GM18517 (cell line): ENCODE results near the gene PRICKLE4.
"Not testable (repeated sequence)": the region's sequence is repeated elsewhere in the genome, so short reads cannot be mapped to it uniquely, and the experiment has no call there.

ENCODE experiments used
- ATAC-seq: cut with Tn5 transposase; IDR thresholded peaks from one replicate; pipeline ENCODE4 v1.9.1; 2021; ENCODE audit warnings: mild to moderate bottlenecking, moderate library complexity; ENCODE audit not compliant: unreplicated experiment

PRICKLE4 gene

DNA sequence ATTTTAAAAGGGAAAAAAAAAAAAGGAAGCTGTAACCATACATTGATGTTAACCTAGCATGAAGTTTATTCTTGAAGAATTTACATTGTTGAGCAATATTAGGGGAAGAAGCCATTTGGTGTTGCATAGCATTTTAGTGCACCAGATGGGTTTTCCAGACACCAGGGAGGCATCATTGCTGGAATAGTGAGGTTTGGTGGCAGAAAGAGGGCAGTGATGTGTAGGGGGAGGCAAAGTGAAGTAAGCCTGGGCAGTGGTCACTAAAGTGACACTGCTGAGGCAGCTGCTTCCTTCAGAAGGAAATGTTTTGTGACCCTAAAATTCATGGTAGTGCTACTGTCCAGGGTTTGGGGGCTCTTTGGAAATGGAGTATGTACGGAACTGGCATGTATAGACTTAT is 9.5 kb downstream of the PRICKLE4 start:
- ATAC-seq = no peak

DNA sequence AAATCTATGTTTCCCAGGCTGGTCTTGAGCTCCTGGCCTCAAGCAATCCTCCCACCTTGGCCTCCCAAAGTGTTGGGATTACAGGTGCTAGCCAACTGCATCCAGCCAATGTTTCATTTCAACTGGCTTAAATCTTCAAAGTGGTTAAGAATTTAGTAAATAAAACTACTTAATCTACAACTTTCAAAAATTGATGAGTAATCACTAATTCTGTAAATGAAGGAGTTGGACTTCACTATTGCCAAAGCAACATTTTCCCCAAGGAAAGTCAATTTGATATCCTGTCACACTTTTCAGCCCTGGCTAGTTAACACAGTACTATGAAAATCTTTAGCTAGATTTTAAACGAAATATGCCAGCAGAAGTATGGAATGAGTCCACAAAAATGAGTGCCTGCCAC is 10.7 kb downstream of the PRICKLE4 start:
- no peak for ATAC-seq

DNA sequence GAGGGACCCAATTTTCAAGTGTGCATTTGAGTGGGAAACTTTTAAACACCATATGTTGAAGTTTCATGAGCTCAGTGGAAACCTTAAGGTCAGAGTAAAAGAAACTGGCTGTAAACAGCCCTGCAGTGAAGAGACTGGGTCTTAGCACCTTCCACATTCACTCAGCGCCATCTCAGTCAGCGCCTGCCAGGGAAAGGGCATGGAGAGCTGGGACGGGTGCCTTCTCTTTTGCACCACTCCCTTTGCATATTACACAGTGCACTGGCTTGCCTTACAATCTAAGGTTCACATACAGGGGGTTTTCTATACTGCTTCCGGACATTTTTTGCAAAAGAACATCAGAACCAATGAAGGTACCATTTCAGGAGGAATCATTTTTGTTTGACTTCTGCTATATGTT is 11.4 kb downstream of the PRICKLE4 start:
- no peak for ATAC-seq

DNA sequence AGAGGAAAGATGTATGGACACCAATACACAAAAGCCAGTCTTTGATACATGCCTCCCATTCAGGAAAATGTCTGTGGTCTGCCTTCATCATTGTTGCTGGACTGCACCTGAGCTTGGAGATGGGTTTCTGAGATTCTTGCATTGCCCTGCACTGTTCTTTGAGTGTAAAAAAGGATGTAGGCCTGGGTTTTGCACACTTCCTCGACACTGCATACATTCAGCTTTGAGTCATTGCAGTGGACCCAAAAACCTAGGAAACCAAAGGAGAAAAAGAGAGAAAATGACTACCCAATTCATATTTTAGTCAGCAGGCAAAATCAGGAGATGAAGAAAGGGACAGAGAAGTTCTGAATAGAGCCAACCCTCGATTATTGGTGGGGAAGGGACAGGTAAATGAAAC is 15.9 kb downstream of the PRICKLE4 start:
- ATAC-seq = no peak

DNA sequence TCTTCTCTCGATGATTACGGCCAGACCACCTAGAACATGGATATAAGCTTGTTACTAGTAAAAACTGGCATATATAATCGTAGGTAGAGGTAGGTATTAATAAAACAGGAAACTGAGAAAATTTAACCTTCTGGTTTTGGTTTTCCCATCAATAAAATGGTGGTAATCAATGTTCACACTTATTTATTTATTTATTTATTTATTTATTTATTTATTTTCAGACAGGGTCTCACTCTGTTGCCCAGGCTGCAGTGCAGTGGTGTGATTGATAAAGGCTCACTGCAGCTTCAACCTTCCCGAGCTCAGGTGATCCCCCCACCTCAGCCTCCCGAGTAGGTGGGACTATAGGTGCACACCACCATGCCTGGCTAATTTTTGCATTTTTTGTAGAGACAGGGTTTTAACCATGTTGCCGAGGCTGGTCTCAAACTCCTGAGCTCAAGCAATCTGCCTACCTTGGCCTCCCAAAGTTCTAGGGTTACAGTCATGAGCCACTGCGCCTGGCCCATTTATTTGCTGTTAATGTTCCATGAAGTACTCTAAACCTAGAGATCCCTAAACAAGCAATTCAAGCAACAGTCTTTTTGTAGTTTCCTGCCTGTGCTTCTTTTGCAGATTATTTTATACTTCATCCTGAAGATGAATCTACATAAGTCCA is 18.4 kb downstream of the PRICKLE4 start:
- no peak for ATAC-seq

DNA sequence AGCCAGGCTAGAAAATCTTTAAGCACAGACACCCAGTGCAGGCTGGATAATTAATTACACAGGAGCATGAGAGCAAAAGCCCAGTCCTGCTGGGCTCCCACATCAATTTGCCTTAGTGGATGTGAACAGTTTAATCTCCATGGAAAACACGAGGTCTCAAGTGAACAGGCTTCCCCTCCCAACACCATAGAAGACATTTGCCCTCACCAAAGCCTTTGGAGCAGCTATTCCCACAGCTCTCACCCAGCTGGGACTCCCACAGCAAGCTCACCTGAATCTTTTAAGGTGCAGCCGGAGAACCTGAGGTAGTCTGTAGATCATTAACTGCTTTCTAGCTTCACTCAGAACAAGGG is 19.0 kb downstream of the PRICKLE4 start:
- no peak for ATAC-seq

DNA sequence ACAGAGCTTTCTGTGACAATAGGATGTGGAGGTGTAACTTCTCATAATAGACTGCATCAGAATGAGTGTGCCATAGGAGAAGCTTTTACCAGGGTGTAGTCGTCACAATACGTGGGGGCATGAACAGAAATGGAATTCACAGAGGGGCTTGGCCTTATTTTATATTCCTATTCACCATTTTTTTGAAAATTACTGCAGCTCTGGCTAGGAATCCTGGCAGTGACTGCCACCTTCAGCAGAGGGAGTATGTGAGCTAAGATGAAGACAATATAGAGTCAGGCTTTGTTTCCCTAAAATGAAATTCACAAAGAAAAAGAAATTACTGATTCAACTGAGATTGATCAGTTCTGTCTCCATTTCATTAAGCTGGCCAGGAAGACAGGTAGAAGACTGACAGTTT is 20.8 kb downstream of the PRICKLE4 start:
- ATAC-seq = no peak

DNA sequence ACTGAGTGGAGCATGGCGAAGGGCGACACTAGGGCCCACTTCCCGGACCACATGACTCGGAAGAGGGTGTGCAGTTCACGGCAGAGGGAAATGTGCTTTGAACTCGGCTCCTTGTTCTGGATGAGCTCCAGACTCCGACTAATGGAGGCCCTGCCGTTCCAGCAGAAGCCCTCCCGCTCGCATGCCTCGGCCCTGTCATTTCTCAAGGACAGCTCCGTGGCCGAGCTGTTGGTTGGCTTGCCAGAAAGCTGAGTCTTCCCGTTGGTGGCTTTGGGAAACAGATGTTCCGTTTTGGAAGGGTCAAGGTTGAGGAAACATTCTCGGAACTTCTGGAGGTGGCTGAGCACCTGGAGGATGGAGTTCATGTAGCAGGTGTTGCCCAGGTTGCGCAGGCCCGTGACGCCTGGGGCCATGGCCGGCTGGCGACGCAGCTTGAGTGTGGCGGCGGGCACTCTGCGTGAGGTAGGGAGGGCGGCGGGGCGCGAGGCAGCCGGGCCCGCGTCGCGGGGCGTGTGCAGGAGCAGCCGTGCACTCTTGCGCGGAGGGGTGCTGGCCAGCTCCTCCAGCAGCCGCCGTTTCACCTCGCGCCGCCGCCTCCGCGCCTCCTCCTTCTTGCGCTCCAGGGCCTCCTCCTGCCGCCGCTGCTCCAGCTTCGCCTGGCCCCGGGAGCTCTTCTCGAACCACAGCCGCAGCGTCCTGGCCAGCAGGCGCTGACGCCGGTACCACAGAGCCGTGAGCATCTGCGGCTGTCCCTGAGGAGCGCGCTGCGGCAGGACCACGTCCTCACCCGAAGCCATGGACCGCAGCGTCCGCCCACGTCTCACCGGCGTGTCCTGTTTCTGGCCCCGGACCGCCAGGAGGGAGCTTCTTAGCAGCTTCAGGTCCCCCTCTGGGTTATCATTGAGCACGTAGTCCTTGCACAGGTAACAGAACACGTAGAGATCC is 25.5 kb downstream of the PRICKLE4 start:
- no peak for ATAC-seq

DNA sequence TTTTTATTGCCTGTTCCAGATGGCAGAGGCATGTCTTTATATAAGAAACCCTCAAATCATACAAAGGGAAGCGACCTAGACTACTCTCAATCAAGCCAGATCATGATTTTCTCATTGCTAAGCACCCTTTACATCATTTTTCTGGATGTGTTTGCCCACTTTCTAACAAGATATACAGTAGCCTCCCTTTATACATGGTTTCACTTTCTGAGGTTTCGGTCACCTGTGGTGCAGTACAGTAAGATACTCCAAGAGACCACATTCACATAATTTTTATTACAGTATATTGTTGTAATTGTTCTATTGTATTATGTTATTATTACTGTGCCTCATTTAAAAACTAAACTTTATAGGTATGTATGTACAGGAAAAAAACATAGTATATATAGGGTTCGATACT is 30.5 kb downstream of the PRICKLE4 start:
- ATAC-seq = no peak

DNA sequence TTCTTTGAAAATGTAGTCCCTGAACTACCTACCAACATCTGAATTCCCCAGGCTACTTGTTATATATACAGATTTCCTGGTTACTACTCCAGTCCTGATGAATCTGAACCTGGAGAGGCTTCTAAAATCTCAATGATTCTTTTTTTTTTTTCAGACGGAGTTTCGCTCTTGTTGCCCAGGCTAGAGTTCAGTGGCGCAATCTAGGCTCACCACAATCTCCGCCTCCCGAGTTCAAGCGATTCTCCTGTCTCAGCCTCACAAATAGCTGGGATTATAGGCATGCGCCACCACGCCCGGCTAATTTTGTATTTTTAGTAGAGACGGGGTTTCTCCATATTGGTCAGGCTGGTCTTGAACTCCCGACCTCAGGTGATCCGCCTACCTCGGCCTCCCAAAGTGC is 31.4 kb downstream of the PRICKLE4 start:
- ATAC-seq = not testable (repeated sequence)

DNA sequence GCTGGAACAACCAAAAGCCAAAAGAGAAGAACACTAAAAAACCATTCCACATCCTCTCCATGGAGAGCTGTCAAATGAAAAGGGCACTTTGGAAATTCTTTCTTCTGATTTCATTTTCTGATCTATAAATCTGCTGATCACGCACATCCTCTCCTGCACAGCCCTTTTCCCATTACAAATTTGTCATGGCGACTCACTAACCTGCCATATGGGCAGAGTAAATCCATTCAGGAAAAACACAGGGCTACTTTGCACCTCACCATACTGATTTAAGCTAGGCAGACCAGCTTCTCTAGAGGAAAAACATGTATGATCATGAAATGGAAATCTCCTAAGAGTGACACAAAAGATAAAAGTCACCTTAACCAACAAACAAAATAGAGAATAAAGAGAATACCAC is 32.9 kb downstream of the PRICKLE4 start:
- no peak for ATAC-seq

DNA sequence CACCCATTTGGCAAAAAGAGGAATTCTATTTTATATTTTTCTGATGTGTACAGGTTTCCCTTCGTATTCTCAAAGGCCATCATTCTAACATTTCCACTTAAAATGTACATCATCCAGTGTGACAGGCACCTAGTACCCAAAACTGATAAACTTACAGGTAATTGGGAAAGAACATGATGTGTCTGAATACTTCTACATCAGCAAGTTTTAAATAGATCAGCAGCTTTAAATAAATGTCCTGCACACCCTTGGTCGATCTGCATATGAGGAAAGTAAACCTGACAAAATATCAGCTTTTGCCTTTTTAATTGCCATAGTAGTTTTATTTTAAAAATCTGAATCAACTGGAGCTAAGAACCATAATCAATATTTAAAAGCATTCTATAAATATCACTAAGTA is 33.4 kb downstream of the PRICKLE4 start:
- no peak for ATAC-seq

DNA sequence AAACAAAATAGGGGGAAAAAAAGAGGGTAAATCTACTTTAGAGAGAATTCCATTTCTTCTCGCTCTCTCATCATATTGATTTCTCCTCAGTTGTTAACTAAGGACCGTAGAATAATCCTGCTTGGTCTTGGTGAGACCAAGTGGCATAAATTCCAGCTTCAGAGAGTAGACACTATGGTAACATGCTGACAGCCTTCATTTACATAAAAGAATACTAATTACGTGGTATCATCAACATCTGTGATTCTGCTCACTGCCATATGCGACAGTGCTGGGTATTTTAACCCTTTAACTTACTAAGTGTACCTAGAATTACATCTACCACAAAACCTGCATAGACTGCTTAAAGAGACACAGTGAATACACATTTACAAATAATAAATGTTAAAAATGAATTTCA is 34.0 kb downstream of the PRICKLE4 start:
- no peak for ATAC-seq

DNA sequence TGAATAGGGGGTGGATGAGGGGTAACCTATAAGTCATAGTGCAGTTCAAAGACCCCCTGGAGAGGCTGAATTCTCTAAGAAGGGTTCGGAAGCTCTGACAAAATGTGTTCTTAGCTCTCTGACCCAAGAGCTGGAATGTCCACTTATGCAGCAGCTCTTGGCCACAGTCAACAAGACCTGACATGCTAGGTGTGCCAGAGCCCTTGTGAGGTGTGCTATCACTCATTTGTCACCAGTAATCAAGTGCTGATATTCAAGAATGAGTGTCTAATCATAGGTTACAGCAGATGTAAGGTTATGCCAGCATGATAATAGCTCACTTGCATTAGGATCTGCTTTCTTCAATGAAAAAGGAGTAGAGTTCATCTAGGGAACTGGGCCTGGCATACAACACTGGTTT is 35.0 kb downstream of the PRICKLE4 start:
- ATAC-seq = no peak

DNA sequence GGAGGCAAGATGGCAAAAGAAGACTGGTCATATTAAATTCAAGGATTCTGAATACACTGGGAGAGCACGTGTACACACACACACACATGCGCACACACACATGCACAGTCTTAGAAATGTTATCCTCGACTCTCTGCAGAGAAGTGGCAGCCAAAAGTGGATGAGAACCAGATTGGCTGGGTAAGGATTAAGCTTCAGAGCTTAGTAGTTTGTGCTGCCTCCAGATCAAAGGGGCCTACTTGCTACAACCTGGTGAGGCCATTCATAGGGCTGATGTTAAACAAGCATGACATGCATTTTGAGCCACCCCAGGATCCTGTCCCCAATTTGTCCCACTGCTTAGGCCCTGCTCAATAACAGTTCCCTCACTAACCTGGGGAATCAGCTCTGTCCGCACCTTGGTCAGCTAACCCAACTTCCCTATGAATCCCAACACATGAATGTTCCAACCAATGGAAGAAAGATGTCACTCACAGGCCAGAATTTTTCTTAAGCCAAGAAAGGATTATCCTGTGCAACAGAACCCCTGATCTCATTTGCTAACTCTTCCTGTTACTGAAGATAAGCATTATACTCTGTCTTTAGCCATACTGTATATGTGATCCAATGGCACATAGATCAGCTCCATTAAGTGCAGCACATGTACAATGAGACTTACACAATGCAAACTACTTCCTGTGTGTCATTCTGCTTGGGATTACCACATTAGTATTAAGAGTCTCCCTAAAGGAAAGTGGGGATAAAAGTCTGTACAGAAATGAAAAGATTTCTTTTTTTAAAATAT is 37.9 kb downstream of the PRICKLE4 start:
- no peak for ATAC-seq

DNA sequence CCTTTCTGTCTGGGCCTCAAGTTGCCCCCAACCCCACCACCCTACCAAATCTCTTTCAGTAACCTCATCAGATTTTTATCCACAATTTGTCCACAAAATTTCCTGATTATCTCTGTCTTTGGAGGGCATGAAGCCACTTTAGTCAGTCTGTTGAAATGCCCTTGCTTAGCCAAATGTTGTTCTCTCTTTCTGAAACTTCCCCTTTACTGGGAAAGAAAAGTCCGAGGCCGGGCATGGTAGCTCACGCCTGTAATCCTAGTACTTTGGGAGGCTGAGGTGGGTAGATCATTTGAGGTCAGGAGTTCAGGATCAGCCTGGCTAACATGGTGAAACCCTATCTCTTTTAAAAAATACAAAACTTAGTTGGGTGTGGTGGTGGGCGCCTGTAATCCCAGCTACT is 40.7 kb downstream of the PRICKLE4 start:
- no peak for ATAC-seq

DNA sequence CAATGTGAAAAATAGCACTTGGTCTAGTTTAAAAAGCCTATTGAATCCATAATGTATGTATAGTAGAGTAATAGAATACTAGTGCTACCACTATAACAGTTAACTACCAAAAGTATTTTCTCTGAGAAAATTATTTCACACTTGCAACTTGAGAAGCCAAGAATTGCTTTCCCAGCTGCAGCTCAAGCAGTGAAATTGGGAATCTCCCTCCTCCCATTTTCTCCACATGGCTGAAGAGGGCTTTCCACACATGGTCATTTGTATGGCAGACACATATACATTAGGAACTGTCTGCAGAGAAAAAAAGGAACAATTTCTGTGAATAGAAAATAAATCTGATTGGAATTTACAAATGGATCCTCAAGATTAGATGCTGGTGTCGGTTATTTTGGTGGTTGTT is 41.4 kb downstream of the PRICKLE4 start:
- no peak for ATAC-seq

DNA sequence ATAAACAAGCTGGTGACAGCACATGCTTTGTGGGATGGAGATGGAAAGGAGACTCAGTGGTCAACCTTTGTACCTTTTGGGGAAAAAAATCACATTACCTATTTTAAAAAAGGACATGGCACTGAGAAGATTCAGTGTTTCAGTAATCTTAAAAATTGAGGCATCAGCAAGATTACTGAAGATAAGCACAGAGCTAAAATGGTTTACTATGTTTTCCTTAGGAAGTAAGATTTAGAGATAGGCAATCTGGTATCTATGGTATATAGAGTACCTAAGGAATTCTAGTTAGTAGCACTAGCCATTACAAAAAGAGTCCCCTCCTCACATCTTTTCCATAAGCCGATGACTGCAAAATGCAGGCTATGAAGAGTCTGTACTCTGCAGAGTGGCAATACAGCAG is 42.6 kb downstream of the PRICKLE4 start:
- no peak for ATAC-seq

DNA sequence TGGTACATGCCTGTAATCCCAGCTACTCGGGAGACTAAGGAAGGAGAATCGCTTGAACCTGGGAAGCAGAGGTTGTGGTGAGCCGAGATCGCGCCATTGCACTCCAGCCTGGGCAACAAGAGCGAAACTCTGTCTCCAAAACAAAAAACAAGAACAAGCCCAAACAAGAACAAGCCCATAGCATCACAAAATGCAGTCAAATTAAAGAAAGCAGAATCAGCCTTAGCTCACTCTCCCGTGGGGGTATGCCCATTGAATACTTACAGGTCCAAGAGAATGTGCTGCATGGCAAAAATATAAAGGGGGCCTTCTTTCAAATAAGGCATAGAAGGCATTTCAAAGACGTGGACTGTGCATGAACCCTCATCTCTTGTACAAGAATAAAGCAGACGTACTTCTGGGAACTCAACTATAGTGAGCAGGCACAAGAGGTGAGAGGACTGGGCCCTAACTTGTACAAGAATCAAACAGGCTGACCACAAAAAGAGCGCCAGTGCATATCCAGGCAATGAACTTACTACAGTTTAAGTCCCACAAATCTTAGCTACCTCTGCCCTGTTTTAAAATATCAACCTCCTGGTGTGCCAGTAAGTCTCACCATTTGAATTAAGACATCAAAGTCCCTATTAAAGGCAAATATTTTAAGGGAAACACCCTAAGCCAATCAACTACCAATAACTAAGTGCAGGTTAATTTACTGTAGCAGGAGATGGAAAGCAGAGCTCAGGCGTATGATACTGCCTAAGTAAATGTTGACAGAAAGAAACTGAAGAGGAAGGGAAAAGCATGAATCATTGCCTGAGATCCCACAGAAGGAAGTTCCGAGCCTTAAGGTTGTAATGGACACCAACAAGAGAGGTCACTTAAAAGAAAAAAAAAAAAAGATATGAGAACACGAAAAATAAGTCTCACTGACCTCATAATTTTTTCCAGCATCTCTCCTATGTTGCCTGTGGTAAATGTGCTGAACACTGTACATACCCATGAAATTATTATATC is 44.3 kb downstream of the PRICKLE4 start:
- ATAC-seq = no peak

DNA sequence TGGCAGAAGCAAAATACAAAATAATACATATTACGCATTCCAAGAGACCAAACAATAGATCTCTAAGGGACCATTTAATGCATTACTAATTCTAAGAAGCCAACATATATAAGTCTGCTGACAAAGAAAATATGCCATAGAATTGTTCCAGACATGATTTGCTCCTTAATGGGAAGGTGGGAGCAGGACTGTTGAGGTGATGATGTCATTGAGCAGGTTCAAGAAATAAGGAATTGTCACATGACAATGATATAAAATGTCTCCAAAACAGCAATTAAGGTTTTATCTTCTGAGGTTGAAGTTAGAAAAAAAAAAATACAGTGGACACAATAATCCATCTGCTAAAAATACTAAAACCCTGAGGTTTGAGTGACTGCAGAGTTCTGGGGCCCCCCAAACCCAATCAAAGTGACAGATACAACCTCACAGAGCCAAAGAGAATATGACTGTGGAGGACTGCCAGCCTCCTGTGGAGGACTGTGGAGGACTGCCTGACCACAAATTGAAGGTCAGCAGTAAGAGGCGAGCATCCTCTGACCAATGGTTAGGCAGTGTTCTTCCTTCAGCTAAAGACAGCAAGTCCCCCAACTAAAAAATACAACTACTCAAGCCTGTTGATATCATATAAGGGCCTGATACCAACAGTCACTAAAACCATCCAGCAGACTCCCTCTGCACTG is 45.9 kb downstream of the PRICKLE4 start:
- no peak for ATAC-seq
